ENCODE results near the gene BTBD1.

DNA sequence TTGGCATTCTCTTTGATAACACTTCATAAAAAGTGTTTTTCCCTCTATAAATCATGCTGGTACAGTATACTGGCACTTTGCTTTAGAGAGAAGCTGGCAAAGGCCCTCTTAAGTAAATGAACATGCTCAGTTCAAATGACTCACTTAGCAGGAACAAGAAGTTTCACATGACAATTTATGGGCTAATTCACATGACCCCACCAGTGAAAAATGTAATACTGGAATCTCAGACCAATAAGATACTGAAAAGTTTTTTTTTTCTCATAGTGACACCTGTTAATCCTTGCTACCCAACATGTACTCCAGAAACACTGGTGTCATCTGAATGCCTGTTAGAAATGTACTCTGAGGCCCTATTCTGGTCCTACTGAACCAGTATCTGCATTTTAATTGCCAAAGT, 13.9 kb downstream of the BTBD1 start:
- TF ChIP-seq, protein P1, sequence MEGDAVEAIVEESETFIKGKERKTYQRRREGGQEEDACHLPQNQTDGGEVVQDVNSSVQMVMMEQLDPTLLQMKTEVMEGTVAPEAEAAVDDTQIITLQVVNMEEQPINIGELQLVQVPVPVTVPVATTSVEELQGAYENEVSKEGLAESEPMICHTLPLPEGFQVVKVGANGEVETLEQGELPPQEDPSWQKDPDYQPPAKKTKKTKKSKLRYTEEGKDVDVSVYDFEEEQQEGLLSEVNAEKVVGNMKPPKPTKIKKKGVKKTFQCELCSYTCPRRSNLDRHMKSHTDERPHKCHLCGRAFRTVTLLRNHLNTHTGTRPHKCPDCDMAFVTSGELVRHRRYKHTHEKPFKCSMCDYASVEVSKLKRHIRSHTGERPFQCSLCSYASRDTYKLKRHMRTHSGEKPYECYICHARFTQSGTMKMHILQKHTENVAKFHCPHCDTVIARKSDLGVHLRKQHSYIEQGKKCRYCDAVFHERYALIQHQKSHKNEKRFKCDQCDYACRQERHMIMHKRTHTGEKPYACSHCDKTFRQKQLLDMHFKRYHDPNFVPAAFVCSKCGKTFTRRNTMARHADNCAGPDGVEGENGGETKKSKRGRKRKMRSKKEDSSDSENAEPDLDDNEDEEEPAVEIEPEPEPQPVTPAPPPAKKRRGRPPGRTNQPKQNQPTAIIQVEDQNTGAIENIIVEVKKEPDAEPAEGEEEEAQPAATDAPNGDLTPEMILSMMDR (IDR thresholded peaks at IDR 0.05), result no peak
- no peak for TF ChIP-seq POLR2A (IDR thresholded peaks at IDR 0.05)
